ENCODE results near the gene ASB1.

Gene ASB1

DNA sequence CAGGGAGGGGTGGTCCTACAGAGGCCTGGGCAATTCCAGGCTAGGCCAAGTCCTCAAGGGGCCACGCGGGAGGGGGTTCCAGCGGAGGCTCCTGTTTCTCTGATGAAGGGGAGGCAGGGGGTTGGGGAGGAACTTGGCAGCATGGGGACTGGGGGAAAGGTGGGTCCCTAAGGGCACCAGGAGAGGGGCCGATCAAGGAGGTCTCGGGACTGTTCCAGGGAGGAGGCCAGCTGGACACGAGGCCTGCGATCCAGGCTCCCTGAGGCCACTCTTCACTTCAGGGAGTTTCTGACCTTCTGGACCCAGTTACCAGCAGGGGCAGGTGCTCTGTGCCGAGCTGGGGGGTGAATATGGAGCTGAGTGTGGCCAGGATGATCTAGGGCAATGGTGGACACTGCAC lies 71.5 kb downstream of the ASB1 start:
- no peak for DNase-seq

DNA sequence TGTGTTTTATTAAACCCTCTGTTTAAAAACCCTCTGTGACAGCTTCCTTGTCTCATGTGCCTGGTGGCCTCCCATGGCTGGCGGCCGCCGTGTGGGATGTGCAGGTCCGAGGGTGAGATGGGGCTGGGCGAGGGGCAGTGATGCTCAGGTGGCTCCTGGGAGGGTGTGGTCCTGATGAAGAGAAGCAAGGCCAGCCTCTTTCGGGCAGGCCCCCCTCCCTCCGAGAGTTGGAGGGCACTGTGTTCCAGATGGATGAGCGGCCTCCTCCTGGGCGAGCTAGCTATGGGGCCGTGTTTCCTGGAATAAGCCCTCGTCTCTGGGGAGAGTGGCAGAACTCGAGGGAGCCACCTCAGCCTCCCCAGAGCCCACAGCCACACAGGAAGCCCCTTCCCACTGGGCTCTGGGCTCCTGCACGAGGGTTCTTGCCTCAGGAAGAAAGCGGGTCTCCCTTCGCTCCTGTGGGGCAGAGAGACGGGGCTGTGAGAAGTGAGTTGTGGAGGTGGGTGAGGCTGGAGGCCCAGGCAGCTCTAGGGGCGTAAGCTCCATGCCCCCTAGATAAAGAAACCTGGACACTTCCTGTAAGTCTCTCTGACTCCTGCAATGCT lies 72.1 kb downstream of the ASB1 start:
- no peak for DNase-seq

DNA sequence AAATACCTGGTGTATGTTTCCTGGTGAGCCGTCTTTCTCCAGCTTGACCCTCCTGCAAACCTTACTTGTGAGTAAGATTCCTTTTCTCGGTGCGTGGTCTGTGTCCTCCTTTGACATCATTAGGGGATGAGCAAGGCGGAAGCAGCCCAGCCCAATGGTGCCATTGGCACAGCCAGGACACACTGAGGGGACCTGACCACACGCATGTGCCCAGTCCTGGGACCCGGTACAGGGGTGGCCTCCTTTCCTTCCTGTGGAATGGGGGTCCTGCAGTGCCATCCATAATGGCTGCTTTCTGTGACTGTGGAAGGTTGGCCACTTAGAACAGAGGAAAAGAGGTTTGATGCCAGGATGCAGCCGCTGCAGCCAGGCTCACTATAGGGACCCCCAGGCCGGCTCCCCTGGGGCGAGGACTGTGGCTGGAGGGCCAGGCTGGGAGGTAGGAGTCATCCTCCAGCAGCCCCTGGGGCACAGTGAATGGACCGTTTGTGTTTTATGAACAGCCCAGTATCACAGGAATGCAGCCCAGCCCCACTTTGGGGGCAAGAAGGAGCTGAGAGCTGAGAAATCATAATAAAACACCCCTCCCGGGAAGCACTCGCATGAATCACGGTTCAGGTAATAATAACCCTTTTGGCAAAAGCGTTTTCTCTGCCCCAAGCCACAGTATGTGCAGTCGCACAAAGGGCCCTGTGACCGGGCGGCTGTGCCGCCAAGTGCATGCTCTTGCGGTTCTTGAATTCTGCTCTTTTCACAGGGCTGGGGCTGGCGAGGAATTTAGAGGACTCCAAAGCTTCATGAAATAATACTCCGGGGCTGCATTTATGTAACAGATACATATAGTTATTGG lies 73.2 kb downstream of the ASB1 start:
- DNase-seq: no peak

DNA sequence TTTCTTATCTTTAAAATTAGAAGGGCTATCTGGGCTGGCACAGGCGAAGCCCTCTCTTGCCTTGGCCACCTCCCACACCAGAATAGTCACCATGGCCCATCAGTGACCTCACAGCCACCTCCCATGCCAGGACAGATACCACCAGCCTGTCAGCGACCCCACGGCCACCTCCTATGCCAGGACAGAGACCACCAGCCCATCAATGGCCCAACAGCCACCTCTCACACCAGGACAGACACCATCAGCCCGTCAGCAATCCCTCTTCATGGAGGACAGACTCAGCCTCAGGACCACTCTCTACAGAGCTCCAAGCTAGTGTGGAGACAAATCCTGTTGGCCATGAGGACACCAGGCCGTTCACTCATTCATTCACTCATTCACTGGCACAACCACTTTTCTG lies 74.6 kb downstream of the ASB1 start:
- DNase-seq: no peak
